Left kidney (tissue), 8 donors: ENCODE measurements around the gene MACROH2A2. TPM values are rescaled to one million over a fixed set of nuclear protein-coding genes. Genes with fewer than 3 reads are reported as not detected.
"Not testable (repeated sequence)": the region's sequence is repeated elsewhere in the genome, so short reads cannot be mapped to it uniquely, and the experiment has no call there.

Experiments
- DNase-seq: peaks from one replicate; pipeline ENCODE4 v3.0.0-alpha.2; 2013
- long read RNA-seq, 8 donors: transcript quantifications; one replicate each; lab custom pipeline, GENCODE V29; 2026
- polyA plus RNA-seq: library from polyadenylated mRNA; unstranded; fragments of 120-200 nt; gene quantifications from one replicate; pipeline ENCODE4 v1.2.1, GENCODE V29; 2013; ENCODE audit not compliant: insufficient read length

Gene MACROH2A2
- 75.9 TPM for polyA plus RNA-seq
- long read RNA-seq, donor 1, transcript H2AFY2-201 (9 exons, 1,980 nt), result major isoform, 33 of 41 reads
- long read RNA-seq, donor 1, partial matches to known transcripts, result 8 of 41 reads
- long read RNA-seq, donor 1, other reads (novel, unspliced or antisense), result 0 of 41 reads
- long read RNA-seq, donor 2, transcript H2AFY2-201 (9 exons, 1,980 nt), result major isoform, 27 of 49 reads
- long read RNA-seq, donor 2, partial matches to known transcripts, result 15 of 49 reads
- long read RNA-seq, donor 2, other reads (novel, unspliced or antisense), result 7 of 49 reads
- long read RNA-seq, donor 3, transcript H2AFY2-201 (9 exons, 1,980 nt), result major isoform, 22 of 22 reads
- long read RNA-seq, donor 3, partial matches to known transcripts, result 0 of 22 reads
- long read RNA-seq, donor 3, other reads (novel, unspliced or antisense), result 0 of 22 reads
- long read RNA-seq, donor 4, result 0 reads
- long read RNA-seq, donor 5, transcript H2AFY2-201 (9 exons, 1,980 nt), result major isoform, 55 of 55 reads
- long read RNA-seq, donor 5, partial matches to known transcripts, result 0 of 55 reads
- long read RNA-seq, donor 5, other reads (novel, unspliced or antisense), result 0 of 55 reads
- long read RNA-seq, donor 6, transcript H2AFY2-201 (9 exons, 1,980 nt), result major isoform, 37 of 104 reads
- long read RNA-seq, donor 6, partial matches to known transcripts, result 49 of 104 reads
- long read RNA-seq, donor 6, other reads (novel, unspliced or antisense), result 18 of 104 reads
- long read RNA-seq, donor 7, transcript H2AFY2-201 (9 exons, 1,980 nt), result major isoform, 50 of 74 reads
- long read RNA-seq, donor 7, partial matches to known transcripts, result 24 of 74 reads
- long read RNA-seq, donor 7, other reads (novel, unspliced or antisense), result 0 of 74 reads
- long read RNA-seq, donor 8, transcript H2AFY2-201 (9 exons, 1,980 nt), result major isoform, 21 of 21 reads
- long read RNA-seq, donor 8, partial matches to known transcripts, result 0 of 21 reads
- long read RNA-seq, donor 8, other reads (novel, unspliced or antisense), result 0 of 21 reads

DNA sequence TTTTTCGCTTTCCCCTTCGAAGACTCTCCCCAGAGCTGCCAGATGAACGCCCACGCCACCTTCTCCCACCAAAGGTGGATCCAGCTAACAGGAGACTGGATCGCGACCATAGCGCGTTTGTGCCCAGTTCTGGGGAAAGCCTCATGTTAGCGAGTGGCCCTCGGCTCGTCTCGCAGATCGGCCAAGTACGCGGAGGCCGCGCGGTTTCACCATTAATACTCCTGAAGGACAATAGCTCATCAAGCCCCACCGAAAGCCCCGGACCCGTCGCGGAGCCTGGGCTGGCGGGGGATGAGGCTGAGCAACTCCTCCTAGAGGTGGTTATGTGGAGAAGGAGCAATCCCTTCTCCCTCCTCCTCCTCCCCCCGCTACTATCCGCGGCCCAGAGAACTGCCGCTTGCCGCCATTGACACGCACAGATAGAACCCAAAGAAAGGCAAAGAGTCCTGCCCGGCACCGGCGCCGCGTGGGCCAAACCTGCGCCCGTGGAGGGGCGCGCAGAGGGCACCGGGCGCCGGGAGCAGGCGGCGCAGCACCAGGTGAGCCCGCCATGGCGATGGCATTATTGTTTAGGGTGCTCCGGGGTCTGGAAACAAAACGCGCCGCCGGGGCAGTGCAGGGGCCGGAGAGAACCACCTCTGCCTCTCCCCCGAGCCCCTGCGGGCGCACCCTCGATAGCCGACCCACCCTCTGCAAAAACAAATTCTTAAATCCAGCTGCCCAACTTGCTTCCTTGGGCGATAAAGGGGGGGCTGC is at the start of gene MACROH2A2:
Gene MACROH2A2 (plus strand): TSS at position 385 of the 756 bp plus-strand sequence. CDS start 22,813 bp downstream, outside the sequence.
- peak; percentile 82 for DNase-seq

DNA sequence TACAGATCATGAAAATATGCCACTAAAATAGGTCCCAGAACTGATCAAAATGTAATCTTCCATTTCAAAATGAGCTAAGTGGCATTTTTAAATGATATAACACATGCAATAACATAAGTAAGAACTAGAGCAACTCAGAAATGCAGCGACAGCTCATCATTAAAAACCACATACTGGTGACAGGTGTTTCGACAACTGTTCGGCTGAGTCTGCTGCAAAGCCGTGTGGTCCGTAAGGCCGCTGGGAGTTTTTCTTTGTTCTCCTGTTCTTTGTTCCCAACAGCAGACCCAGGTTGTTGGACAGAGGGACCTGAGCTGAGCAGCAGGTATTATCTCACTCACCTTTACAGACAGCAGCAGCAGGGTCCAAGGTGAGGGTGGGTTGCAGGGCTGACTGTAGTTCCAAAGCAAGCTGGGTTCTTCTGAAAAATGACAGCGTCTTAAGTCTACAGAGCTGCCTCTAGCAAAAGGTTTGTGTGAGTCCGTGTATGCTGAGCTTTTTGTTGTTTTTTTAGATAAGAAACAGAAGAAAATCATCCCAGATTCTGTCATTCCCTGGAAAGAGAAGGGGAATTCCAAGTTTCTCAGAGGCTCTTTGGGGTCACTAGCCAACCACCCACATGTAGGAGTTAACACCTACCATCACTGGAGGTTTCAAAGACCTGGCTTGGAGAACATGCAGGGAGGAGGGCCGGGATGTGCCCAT is 45.4 kb upstream of the MACROH2A2 start:
- DNase-seq, result no peak

DNA sequence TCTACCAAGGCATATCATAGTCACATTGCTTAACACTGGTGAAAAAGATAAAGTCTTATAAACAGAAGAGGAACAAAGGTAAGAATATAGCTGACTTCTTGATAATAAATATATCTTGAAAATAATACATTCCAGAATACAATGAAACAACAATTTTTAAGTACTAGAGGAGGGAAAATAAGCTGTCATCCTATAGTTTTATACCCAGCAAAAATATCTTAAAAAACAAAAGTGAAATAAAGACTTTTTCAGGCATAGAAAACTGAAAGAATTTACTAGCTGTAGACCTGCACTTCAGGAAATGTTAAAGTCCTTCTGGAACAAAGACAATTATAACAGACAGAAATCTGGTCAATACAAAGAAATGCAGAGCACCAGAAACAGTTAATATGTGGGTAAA is 21.4 kb upstream of the MACROH2A2 start:
- DNase-seq, result no peak

DNA sequence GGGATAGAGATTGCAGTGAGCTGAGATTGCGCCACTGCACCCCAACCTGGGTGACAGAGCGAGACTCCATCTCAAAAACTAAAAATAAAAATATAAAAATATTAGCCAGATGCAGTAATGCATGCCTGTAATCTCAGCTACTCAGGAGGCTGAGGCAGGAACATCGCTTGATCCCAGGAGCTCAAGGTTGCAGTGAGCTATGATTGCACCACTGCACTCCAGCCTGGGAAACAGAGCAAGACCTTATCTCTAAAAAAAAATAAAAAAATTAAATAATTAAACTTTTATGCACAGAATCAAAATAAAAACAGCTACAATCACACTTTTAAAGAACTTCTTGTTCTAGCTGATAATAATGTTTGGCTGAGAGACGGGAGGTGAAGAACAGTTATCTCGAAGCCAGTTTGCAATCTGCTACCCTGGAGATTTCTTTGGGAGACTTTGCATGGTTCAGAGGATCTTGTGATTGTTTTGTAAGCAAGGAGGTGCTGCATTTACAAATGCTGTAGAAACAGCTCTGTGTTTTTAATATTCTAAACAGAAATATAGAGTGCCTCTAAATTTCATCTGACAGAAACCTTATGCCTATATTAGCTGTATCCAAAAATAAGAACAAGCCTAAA is 19.9 kb upstream of the MACROH2A2 start:
- DNase-seq, result no peak

DNA sequence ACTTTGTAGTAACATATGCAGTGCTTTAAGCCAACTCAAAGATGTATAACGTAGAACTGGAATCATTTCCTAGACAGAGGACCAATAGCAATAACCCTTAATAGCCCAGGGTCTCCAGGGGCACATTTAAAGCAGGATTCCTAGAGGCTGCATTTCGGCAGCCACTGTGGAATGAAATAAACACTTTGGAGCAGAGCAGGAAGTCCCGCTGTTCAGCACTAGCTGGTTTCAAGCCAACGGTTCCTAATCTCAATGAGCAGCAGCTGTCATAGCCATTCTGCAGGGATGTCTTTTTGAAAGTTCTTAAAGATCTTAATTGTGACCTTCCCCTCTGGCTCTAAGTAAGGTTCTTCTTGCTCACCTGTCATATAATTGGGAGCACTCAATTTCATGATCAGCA is 18.4 kb upstream of the MACROH2A2 start:
- DNase-seq, result no peak

DNA sequence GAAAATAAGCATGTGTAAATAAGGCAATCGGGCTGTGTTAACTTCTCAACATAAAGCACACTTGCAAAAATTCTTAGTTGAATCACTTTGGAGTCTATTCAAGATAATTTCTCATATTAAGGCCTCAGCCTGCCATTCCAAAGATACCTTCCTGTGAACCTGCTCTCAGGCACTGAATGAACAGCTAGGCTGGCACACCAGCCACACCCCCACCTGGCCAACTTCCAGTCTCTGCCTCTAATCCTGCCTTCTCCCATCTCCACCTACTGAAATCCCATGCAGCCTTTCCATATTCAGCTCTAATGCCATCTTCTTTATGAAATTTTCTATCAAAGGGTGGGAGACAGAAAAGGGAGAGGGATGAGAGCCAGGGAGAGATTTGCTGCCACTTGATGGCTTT is 17.1 kb upstream of the MACROH2A2 start:
- no peak for DNase-seq

- no peak for DNase-seq
Measured at GRCh38 chr10:70038923-70039322, 13.7 kb upstream of the MACROH2A2 start.

- no peak for DNase-seq
Measured at GRCh38 chr10:70041016-70041415, 11.6 kb upstream of the MACROH2A2 start.

- not testable (repeated sequence) for DNase-seq
Measured at GRCh38 chr10:70041739-70042138, 10.9 kb upstream of the MACROH2A2 start.

GRCh38 chr10:70047066-70047465 is 5.6 kb upstream of the MACROH2A2 start:
- DNase-seq, result not testable (repeated sequence)

GRCh38 chr10:70048030-70048723 is 4.5 kb upstream of the MACROH2A2 start:
- DNase-seq, result no peak

GRCh38 chr10:70051848-70052247 is 798 bp upstream of the MACROH2A2 start:
- no peak for DNase-seq

GRCh38 chr10:70053218-70053840 is 683 bp downstream of the MACROH2A2 start:
- no peak for DNase-seq

DNA sequence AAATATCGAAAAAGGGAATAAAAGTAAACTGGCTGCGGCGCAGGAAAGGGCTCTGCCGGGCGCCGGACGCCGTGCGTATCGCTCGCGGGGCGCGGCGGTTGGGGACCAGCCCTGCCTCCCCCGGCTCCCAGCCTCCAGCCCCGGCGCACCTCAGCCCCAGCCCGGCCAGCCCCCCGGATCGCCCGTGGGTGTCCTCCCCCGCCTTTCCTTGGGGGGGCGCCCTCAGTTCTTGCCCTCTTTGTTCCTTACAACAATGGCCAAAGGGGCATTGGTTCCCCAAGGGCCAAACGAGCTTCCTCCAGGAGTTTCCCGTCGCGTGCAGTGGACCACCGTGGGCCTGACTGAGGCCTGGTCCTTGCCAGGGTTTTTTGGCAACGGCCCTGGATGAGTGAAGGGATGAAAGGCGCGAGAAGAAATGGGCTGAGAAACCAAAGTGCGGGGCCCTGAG is 1.2 kb downstream of the MACROH2A2 start:
- no peak for DNase-seq

DNA sequence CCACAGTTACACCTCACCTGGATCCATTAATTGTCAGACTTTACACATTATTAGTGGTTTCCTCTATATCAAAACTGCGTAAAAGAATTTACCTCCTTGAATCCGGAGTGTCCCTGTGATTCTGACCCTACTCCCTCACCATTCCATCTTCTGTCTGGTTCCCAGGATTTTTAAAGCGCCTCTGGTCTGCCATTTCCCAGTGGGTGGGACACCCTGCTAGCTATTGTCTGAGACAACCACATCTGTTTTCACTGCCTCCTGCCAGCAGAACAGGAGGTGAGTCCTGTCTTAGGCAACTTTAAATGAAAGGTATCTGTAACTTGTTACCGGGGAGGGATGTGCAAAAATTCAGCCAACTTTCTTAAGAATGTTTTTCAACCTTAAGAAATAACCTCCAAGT is 2.3 kb downstream of the MACROH2A2 start:
- no peak for DNase-seq

GRCh38 chr10:70055550-70055949 is 2.9 kb downstream of the MACROH2A2 start:
- no peak for DNase-seq

DNA sequence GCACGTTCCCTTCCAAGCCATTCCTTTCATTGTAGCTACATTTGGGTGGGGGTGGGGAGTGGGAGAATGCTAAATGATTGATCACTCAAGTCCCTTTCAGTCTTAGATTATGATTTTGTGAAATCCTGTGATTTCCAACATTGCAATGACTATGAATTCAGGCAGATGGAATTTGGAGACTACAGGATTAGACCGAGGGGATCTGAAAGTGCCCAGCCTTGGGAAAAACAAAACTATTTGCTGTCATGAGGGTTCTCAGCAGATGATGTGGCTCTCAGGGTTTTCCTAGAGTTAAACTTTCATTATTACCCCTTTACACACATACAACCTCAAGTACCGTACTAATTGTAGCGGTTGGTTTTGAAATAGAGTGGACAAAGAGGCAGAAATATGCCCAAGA is 4.7 kb downstream of the MACROH2A2 start:
- DNase-seq, result no peak

DNA sequence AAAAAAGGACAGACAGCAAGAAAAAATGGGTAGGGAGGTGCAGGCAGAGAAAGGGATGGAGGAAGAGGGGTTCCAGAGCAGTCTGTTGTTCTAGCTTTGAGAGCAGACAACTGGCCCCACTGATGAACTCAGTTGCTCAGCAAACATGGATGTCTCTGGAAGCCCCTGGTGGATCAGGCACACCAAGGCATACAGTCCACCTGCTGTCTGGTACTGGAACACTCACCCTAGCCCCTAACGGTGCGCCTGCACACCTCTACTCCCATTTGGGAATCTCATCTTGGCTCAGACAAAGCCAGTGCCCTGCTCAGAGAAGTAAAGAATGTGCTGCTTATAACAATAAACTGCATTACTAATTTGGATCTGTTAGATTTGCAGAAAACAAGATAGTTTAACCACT is 7.7 kb downstream of the MACROH2A2 start:
- DNase-seq, result no peak

DNA sequence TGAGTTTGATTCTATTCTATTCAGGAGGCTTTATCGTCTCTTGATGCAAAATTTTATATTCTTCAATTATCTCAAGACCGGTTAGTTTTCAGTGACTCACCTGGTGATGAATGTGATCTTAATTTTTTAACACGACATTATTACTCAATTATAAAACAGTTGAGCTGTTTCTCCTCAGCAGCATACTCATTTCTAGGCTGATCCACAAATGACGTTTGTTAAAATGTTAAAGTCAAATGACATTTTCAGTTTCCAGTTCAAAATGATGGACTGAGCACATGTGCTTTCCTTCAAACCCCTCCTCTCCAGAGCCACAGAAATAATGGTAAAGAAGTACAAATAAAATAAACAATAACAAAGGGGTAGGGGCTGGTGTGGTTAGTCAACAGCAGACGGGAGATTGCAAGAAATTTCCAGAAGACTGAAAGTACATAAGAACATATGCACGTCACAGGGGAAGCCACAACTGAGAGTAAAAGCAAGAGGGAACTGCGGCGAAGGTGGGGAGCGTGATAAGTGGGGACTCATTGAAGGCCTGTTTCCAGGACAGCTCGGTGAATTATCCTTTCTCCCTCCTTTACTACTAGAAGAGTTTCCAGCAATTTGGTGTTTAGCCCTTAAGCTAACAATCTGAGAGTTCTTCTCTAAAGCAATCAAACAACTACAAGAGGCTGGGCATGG is 10.9 kb downstream of the MACROH2A2 start:
- no peak for DNase-seq
